GM19099 (cell line): ENCODE results near the gene XRCC3.

ENCODE experiments used
- POLR2A ChIP-seq: IDR thresholded peaks from 3 replicates; pipeline ENCODE4 v1.6.1; 2011; ENCODE audit warnings: low read depth; ENCODE audit not compliant: insufficient read length; ENCODE audit errors: extremely low read depth

XRCC3 gene

GRCh38 chr14:103742499-103743255 lies 27.4 kb upstream of the XRCC3 start:
- no peak for TF ChIP-seq POLR2A

GRCh38 chr14:103741876-103742275 lies 26.6 kb upstream of the XRCC3 start:
- no peak for TF ChIP-seq POLR2A

GRCh38 chr14:103740991-103741689 lies 25.9 kb upstream of the XRCC3 start:
- no peak for TF ChIP-seq POLR2A

GRCh38 chr14:103739793-103740501 lies 24.7 kb upstream of the XRCC3 start:
- TF ChIP-seq POLR2A, result no peak

GRCh38 chr14:103739466-103739792 lies 24.2 kb upstream of the XRCC3 start:
- TF ChIP-seq POLR2A, result no peak

- no peak for TF ChIP-seq POLR2A
Measured at GRCh38 chr14:103738701-103739451, 23.6 kb upstream of the XRCC3 start.

- TF ChIP-seq POLR2A, result no peak
Measured at GRCh38 chr14:103738166-103738565, 22.9 kb upstream of the XRCC3 start.

- TF ChIP-seq POLR2A, result no peak
Measured at GRCh38 chr14:103737432-103738045, 22.3 kb upstream of the XRCC3 start.

- TF ChIP-seq POLR2A, result no peak
Measured at GRCh38 chr14:103736546-103737431, 21.5 kb upstream of the XRCC3 start.

GRCh38 chr14:103735815-103736545 lies 20.7 kb upstream of the XRCC3 start:
- no peak for TF ChIP-seq POLR2A

GRCh38 chr14:103735439-103735814 lies 20.2 kb upstream of the XRCC3 start:
- no peak for TF ChIP-seq POLR2A

- TF ChIP-seq POLR2A, result no peak
Measured at GRCh38 chr14:103735022-103735421, 19.8 kb upstream of the XRCC3 start.
